ENCODE data around the gene MYCN. TPM values are rescaled to one million over a fixed set of nuclear protein-coding genes. Genes with fewer than 3 reads are reported as not detected.

The MYCN gene
- polyA plus RNA-seq, 1 of the 3 experiments (the other 2 are of a cell fraction): 0.03 TPM

DNA sequence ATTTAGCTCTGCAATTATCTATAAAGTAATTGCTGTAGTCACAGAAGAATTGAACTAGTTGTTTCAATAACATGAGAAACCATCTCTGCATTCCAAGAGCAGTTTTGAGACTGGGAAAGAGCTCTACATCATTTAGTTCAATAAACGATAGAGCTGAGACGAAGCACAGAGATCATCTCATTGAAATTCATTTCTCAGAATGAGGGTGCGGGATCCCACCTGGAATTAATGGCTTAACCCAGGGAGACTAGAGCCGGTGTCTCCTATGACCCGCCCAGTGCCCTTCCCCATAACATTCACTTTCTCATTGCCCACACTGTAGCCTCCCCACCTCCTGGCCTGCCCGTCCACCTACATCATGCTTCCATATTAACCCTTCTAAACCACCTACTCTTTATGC lies 8.8 kb downstream of the MYCN start:
- H4K20me1 ChIP-seq (ENCODE audit: insufficient read depth): no peaks in the 10 kb centered on the region
- H3K27me3 ChIP-seq (ENCODE audit: insufficient read depth): no peaks in the 10 kb centered on the region
- H3K9ac ChIP-seq: no peak overlapping the region
- H3F3A ChIP-seq (replicated peaks; ENCODE audit: insufficient read depth): no peaks in the 10 kb centered on the region
- ChIA-PET POLR2A (interaction anchor here (1.4 kb wide), 1 partner anchor 9 kb away, joined by 3 read pairs; no protein-coding TSS in a partner anchor), CTCF (interaction anchor here (0.7 to 4.3 kb wide), 4 partner anchors 9 to 538 kb away, joined by 3 to 22 read pairs (median 3); partner anchors contain the start of gene MYCN)
- H3K36me3 ChIP-seq (replicated peaks in 1 of 2; ENCODE audit: control insufficient read depth in 1 of 2, insufficient read depth in 2 of 2, low read length in 1 of 2): no peaks in the 10 kb centered on the region
- H2AFZ ChIP-seq (ENCODE audit: low read depth): no peak overlapping the region
- H3K79me2 ChIP-seq (ENCODE audit: insufficient read depth): no peaks in the 10 kb centered on the region
- DNase-seq: no peak
- no peaks in the 10 kb centered on the region for H3K9me3 ChIP-seq
- no peak overlapping the region for H3K4me3 ChIP-seq (ENCODE audit: low read depth in 2 of 2, low read length in 1 of 2)
- TF ChIP-seq NFIC (IDR thresholded peaks at IDR 0.05; ENCODE audit: borderline replicate concordance) (no peak), FOXM1 (IDR thresholded peaks at IDR 0.05; ENCODE audit: low read depth) (no peak), ELF1 (IDR thresholded peaks at IDR 0.05) (no peak), TAF1 (IDR thresholded peaks at IDR 0.05; ENCODE audit: borderline replicate concordance, low read depth, low read length) (no peak), RFX5 (IDR thresholded peaks at IDR 0.05; ENCODE audit: low read length) (no peak), JUND (IDR thresholded peaks at IDR 0.05) (no peak)
- TF ChIP-seq, protein P1, sequence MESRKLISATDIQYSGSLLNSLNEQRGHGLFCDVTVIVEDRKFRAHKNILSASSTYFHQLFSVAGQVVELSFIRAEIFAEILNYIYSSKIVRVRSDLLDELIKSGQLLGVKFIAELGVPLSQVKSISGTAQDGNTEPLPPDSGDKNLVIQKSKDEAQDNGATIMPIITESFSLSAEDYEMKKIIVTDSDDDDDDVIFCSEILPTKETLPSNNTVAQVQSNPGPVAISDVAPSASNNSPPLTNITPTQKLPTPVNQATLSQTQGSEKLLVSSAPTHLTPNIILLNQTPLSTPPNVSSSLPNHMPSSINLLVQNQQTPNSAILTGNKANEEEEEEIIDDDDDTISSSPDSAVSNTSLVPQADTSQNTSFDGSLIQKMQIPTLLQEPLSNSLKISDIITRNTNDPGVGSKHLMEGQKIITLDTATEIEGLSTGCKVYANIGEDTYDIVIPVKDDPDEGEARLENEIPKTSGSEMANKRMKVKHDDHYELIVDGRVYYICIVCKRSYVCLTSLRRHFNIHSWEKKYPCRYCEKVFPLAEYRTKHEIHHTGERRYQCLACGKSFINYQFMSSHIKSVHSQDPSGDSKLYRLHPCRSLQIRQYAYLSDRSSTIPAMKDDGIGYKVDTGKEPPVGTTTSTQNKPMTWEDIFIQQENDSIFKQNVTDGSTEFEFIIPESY (IDR thresholded peaks at IDR 0.05; ENCODE audit: borderline replicate concordance, low read depth): no peak
- TF ChIP-seq, protein P2, sequence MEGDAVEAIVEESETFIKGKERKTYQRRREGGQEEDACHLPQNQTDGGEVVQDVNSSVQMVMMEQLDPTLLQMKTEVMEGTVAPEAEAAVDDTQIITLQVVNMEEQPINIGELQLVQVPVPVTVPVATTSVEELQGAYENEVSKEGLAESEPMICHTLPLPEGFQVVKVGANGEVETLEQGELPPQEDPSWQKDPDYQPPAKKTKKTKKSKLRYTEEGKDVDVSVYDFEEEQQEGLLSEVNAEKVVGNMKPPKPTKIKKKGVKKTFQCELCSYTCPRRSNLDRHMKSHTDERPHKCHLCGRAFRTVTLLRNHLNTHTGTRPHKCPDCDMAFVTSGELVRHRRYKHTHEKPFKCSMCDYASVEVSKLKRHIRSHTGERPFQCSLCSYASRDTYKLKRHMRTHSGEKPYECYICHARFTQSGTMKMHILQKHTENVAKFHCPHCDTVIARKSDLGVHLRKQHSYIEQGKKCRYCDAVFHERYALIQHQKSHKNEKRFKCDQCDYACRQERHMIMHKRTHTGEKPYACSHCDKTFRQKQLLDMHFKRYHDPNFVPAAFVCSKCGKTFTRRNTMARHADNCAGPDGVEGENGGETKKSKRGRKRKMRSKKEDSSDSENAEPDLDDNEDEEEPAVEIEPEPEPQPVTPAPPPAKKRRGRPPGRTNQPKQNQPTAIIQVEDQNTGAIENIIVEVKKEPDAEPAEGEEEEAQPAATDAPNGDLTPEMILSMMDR (IDR thresholded peaks at IDR 0.05): no peak
- H3K27ac ChIP-seq (ENCODE audit: low read depth in 2 of 2, low read length in 1 of 2): no peak overlapping the region
- H3K4me2 ChIP-seq: no peak overlapping the region
- H3K4me1 ChIP-seq (ENCODE audit: control insufficient read depth in 1 of 2, insufficient read depth in 2 of 2, low read depth in 1 of 2, low read length in 1 of 2): peaks cover 0 to 3% of the 10 kb centered on the region in 2 experiments; a peak in 1 of 4 replicates
- WGBS (ENCODE audit: low lambda C conversion rate): 56% methylated on average over 6 of the region's 6 CpGs
- H3K9me2 ChIP-seq: no peaks in the 10 kb centered on the region

DNA sequence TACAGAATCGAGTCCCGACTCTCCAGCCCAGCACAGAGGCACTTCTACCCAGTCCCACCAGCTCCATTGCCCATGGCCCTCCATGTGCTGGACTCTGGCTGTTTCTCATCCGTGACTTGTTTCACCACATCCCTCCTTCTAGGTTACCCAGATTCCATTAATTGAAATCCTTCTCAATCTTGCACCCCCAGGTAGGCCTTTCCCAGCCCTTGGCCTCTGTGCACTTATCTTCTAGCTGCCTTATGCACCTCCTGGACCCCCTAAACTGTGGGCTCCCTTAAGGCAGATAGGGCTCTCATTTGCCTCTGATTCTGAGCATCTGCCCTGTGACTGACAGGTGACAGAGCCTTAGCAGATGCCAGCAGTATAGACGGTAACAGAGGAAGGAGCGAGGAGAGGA lies 9.2 kb downstream of the MYCN start:
- no peaks in the 10 kb centered on the region for H3K36me3 ChIP-seq (replicated peaks in 1 of 2; ENCODE audit: control insufficient read depth in 1 of 2, insufficient read depth in 2 of 2, low read length in 1 of 2)
- no peaks in the 10 kb centered on the region for H4K20me1 ChIP-seq (ENCODE audit: insufficient read depth)
- H3K9me3 ChIP-seq: no peaks in the 10 kb centered on the region
- WGBS (ENCODE audit: low lambda C conversion rate): 32% methylated on average over 5 of the region's 5 CpGs
- H3K27me3 ChIP-seq (ENCODE audit: insufficient read depth): no peaks in the 10 kb centered on the region
- no peak overlapping the region for H3K4me2 ChIP-seq
- H3F3A ChIP-seq (replicated peaks; ENCODE audit: insufficient read depth): no peaks in the 10 kb centered on the region
- H3K4me3 ChIP-seq (ENCODE audit: low read depth in 2 of 2, low read length in 1 of 2): no peak overlapping the region
- CTCF ChIA-PET: interaction anchor here (0.7 to 4.3 kb wide), 6 partner anchors 9 to 538 kb away, joined by 3 to 22 read pairs (median 4); partner anchors contain the start of gene MYCN
- H3K27ac ChIP-seq (ENCODE audit: low read depth in 2 of 2, low read length in 1 of 2): no peak overlapping the region
- no peaks in the 10 kb centered on the region for H3K9me2 ChIP-seq
- no peak for DNase-seq
- TF ChIP-seq FOXJ3 (CRISPR knock-in tag; IDR thresholded peaks at IDR 0.05) (no peak), MXI1 (IDR thresholded peaks at IDR 0.05; ENCODE audit: low read depth, low read length) (no peak), FOXM1 (IDR thresholded peaks at IDR 0.05; ENCODE audit: low read depth) (no peak), RCOR1 (IDR thresholded peaks at IDR 0.05; ENCODE audit: low read length) (no peak), JUND (IDR thresholded peaks at IDR 0.05) (no peak)
- TF ChIP-seq, protein P3, sequence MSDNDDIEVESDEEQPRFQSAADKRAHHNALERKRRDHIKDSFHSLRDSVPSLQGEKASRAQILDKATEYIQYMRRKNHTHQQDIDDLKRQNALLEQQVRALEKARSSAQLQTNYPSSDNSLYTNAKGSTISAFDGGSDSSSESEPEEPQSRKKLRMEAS (IDR thresholded peaks at IDR 0.05; ENCODE audit: low read depth): no peak
- no peaks in the 10 kb centered on the region for H3K79me2 ChIP-seq (ENCODE audit: insufficient read depth)
- no peak overlapping the region for H2AFZ ChIP-seq (ENCODE audit: low read depth)
- POLR2A ChIA-PET: interaction anchor here (1.4 kb wide), 1 partner anchor 10 kb away, joined by 3 read pairs; no protein-coding TSS in a partner anchor
- H3K9ac ChIP-seq: no peak overlapping the region
- peaks cover 0 to 3% of the 10 kb centered on the region in 2 experiments; a peak in 1 of 4 replicates for H3K4me1 ChIP-seq (ENCODE audit: control insufficient read depth in 1 of 2, insufficient read depth in 2 of 2, low read depth in 1 of 2, low read length in 1 of 2)
